Measurements from ENCODE around the gene MUTYH. TPM values are rescaled to one million over a fixed set of nuclear protein-coding genes. Genes with fewer than 3 reads are reported as not detected.
"Not testable (repeated sequence)": the region's sequence is repeated elsewhere in the genome, so short reads cannot be mapped to it uniquely, and the experiment has no call there.

MUTYH gene
- 10 to 100 TPM; 19.7 to 21.8 TPM for total RNA-seq

DNA sequence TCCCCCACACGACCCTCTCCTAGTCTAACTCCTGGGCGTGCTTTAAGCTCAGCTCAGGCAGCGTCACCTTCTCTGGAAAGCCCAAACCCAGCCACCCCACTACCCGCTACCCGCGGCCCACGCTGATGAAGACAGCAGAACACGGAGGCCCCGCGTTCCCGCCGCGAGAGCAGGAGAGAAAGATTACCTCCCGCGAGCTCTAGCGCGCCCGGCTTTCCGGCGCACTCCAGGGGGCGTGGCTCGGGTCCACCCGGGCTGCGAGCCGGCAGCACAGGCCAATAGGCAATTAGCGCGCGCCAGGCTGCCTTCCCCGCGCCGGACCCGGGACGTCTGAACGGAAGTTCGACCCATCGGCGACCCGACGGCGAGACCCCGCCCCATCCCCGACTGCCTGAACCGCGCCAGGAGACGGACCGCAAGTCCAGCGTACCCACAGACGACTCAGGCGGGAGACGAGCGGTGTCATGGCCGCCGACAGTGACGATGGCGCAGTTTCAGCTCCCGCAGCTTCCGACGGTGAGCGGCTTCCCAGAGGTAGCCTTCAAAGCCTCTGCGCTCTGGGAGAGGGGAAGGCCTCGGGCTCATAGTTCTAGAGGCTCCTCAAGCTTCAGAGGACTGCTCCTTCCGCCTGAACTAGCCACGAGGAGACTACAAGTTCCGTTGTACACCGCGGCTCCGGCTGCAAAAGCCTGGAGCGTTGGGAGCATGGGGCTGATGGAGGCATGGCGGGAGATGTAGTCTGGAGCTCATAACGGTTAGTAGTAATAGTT lies at the start of gene MUTYH, which contains the start of gene TOE1:
Gene MUTYH (minus strand): TSS at position 652 of the 770 bp plus-strand sequence. CDS start 5,935 bp downstream, outside the sequence.
Gene TOE1 (plus strand): TSS at position 382 of the 770 bp plus-strand sequence. CDS start 83 bp downstream, at position 465.
- intact Hi-C loops (cut with DNase I): loop anchor here (5.0 to 10.0 kb wide), 2 partner anchors 157 to 235 kb away; no protein-coding TSS in a partner anchor
- ATAC-seq: peak; percentile 92
- 0 to 6% methylated on average over 6 to 65 of the region's 70 CpGs for WGBS, 2 donors

GRCh38 chr1:45386219-45386618 lies 46.0 kb upstream of the MUTYH start:
- Histone ChIP-seq H3K27ac (no peak overlapping the region), H3K4me3 (no peak overlapping the region), H3K36me3 (replicated peaks in 1 of 2; ENCODE audit: insufficient read depth in 1 of 2, low read depth in 2 of 2) (no peaks in the 10 kb centered on the region), H3K4me1 (no peaks in the 10 kb centered on the region), H3K27me3 (no peaks in the 10 kb centered on the region), H3K9me3 (no peaks in the 10 kb centered on the region)
- ATAC-seq (no peak), DNase-seq (no peak)
- 86 to 95% methylated on average over 3 of the region's 3 CpGs for whole genome bisulfite sequencing, 2 donors
- TF ChIP-seq, protein P1, sequence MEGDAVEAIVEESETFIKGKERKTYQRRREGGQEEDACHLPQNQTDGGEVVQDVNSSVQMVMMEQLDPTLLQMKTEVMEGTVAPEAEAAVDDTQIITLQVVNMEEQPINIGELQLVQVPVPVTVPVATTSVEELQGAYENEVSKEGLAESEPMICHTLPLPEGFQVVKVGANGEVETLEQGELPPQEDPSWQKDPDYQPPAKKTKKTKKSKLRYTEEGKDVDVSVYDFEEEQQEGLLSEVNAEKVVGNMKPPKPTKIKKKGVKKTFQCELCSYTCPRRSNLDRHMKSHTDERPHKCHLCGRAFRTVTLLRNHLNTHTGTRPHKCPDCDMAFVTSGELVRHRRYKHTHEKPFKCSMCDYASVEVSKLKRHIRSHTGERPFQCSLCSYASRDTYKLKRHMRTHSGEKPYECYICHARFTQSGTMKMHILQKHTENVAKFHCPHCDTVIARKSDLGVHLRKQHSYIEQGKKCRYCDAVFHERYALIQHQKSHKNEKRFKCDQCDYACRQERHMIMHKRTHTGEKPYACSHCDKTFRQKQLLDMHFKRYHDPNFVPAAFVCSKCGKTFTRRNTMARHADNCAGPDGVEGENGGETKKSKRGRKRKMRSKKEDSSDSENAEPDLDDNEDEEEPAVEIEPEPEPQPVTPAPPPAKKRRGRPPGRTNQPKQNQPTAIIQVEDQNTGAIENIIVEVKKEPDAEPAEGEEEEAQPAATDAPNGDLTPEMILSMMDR (IDR thresholded peaks at IDR 0.05): no peak
- TF ChIP-seq POLR2A (IDR thresholded peaks at IDR 0.05): no peak
- intact Hi-C loops (cut with DNase I): no loop called here

More for the DNA sequence above, at the start of gene MUTYH, which contains the start of gene TOE1:
- peak; percentile 81 to 89 (median 83) for TF ChIP-seq POLR2A (IDR thresholded peaks at IDR 0.05)
- TF ChIP-seq, protein P1 (IDR thresholded peaks at IDR 0.05): peak in 2 of 7 experiments; percentile 11 to 13
- Histone ChIP-seq H3K9me3 (no peaks in the 10 kb centered on the region), H3K4me1 (peaks cover 27% of the 10 kb centered on the region), H3K27me3 (no peaks in the 10 kb centered on the region), H3K4me3 (peak within 1 kb of the TSS; percentile 60 to 93), H3K27ac (peak within 1 kb of the TSS; percentile 83 to 99 (median 96)), H3K36me3 (replicated peaks in 1 of 2; ENCODE audit: insufficient read depth in 1 of 2, low read depth in 2 of 2) (peaks cover 0 to 10% of the 10 kb centered on the region in 2 donors)
- DNase-seq: peak; percentile 90 to 93 (median 92)

- no peak for DNase-seq
These were observed 45.1 kb upstream of the MUTYH start for GRCh38 chr1:45385302-45385701.

GRCh38 chr1:45384213-45384612 lies 44.0 kb upstream of the MUTYH start:
- H3K27ac ChIP-seq; intact Hi-C loops (cut with DNase I); H3K36me3 ChIP-seq (replicated peaks in 1 of 2; ENCODE audit: insufficient read depth in 1 of 2, low read depth in 2 of 2); H3K4me1 ChIP-seq; H3K4me3 ChIP-seq; H3K9me3 ChIP-seq; DNase-seq; H3K27me3 ChIP-seq; ATAC-seq: not testable (repeated sequence)
- WGBS, 2 donors: 76 to 98% methylated on average over 4 of the region's 4 CpGs

More at GRCh38 chr1:45385302-45385701, 45.1 kb upstream of the MUTYH start:
- TF ChIP-seq POLR2A (IDR thresholded peaks at IDR 0.05): no peak
- TF ChIP-seq, protein P1 (IDR thresholded peaks at IDR 0.05): no peak
- no peak overlapping the region for H3K27ac ChIP-seq
- H3K4me1 ChIP-seq: no peaks in the 10 kb centered on the region
- no peaks in the 10 kb centered on the region for H3K9me3 ChIP-seq
- H3K4me3 ChIP-seq: no peak overlapping the region
- no peaks in the 10 kb centered on the region for H3K27me3 ChIP-seq
- H3K36me3 ChIP-seq (replicated peaks in 1 of 2; ENCODE audit: insufficient read depth in 1 of 2, low read depth in 2 of 2): no peaks in the 10 kb centered on the region
- WGBS, 2 donors: 73 to 82% methylated on average over 3 of the region's 3 CpGs
- no peak for ATAC-seq
- intact Hi-C loops (cut with DNase I): no loop called here

DNA sequence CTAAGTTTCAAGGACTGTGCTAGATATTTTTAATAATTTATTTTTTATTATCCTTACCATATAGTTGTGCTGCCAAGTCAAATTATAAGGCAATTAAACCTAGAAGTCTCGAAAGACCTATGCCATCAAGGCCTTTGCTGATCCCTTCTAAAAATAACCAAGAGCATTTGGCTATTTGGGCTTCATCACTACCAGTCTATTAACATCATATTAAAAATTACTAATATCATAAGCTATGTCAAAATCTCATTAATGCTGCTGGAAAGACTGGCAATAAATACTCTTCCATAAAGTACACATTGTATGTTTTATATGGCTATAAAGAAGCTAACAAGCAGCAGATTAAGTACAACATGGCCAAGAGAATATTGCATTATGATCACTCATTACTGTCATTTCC lies 43.0 kb upstream of the MUTYH start:
- no peak overlapping the region for H3K27ac ChIP-seq
- 73 to 75% methylated on average over 1 of the region's 1 CpG for WGBS, 2 donors
- H3K4me3 ChIP-seq: no peak overlapping the region
- no peaks in the 10 kb centered on the region for H3K27me3 ChIP-seq
- intact Hi-C loops (cut with DNase I): no loop called here
- ATAC-seq (no peak), DNase-seq (no peak)
- TF ChIP-seq POLR2A (IDR thresholded peaks at IDR 0.05): no peak
- no peaks in the 10 kb centered on the region for H3K4me1 ChIP-seq
- H3K36me3 ChIP-seq (replicated peaks in 1 of 2; ENCODE audit: insufficient read depth in 1 of 2, low read depth in 2 of 2): no peaks in the 10 kb centered on the region
- no peaks in the 10 kb centered on the region for H3K9me3 ChIP-seq
